Measurements from ENCODE around the gene TACR2.

TACR2 gene

DNA sequence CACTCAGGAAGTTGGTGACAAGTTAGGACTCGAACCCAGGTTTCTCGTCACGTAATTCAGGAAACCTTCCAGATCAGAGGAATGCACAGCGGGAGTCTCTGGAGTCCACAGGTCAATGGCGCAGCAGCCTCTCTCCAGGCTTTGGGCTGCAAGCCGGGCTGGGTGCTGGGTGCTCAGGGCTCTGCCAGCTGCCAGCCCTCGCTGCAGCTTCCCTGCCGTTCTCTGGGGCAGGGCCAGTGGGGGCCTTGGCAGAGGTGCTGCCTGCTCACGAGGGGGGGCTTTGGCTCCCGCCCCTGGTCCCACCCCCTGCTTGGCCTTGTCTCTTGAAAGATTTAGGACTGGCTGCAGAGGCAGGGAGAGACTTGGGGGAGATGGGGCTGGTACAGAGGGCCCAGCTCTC, at the start of gene TACR2:
Gene TACR2 (minus strand): TSS at position 224 of the 400 bp plus-strand sequence. CDS start 595 bp downstream, outside the sequence.
- H3K4me3 ChIP-seq (replicated peaks; ENCODE audit: low read depth, low read length), result no peak within 1 kb of the TSS
- TF ChIP-seq, protein P1, sequence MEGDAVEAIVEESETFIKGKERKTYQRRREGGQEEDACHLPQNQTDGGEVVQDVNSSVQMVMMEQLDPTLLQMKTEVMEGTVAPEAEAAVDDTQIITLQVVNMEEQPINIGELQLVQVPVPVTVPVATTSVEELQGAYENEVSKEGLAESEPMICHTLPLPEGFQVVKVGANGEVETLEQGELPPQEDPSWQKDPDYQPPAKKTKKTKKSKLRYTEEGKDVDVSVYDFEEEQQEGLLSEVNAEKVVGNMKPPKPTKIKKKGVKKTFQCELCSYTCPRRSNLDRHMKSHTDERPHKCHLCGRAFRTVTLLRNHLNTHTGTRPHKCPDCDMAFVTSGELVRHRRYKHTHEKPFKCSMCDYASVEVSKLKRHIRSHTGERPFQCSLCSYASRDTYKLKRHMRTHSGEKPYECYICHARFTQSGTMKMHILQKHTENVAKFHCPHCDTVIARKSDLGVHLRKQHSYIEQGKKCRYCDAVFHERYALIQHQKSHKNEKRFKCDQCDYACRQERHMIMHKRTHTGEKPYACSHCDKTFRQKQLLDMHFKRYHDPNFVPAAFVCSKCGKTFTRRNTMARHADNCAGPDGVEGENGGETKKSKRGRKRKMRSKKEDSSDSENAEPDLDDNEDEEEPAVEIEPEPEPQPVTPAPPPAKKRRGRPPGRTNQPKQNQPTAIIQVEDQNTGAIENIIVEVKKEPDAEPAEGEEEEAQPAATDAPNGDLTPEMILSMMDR (IDR thresholded peaks at IDR 0.05; ENCODE audit: low read depth, low read length, missing control alignments), result no peak
- DNase-seq (ENCODE audit: extremely low read depth, low read depth), result no peak

GRCh38 chr10:69466158-69466490, 49.4 kb upstream of the TACR2 start:
- TF ChIP-seq, protein P1 (IDR thresholded peaks at IDR 0.05; ENCODE audit: low read depth, low read length, missing control alignments), result no peak
- no peak overlapping the region for H3K4me3 ChIP-seq (replicated peaks; ENCODE audit: low read depth, low read length)
- DNase-seq (ENCODE audit: extremely low read depth, low read depth), result no peak

GRCh38 chr10:69465457-69466157, 48.9 kb upstream of the TACR2 start:
- TF ChIP-seq, protein P1 (IDR thresholded peaks at IDR 0.05; ENCODE audit: low read depth, low read length, missing control alignments), result no peak
- H3K4me3 ChIP-seq (replicated peaks; ENCODE audit: low read depth, low read length), result no peak overlapping the region
- DNase-seq (ENCODE audit: extremely low read depth, low read depth), result no peak

DNA sequence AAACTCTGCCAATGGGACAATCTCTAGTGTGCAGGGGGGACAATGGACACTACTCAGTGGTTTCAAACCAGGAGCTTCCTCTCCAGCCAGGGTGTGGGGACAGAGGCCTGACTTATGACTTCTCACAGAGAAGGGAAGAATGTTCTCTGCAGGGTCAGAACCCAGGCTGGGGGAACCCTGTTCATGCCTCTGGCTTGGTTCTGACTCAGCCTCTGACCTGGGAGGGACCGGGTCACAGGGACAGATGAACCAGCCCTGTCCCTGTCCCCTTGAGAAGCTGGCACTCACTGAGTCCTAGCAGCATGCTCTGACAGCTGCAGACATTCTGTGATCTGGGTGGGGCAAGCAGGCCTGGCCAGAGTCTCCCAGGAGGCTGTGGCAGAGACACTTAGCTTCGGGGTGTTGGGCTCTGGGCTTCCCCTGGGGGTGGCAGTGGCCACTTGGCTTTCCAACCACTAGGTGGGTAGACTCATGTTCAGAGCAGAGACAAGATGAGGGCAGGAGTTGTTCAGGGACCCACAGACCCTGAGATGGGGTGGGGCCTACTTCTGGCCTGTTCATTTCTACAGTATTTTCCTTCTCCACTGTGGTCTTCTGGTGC, 48.2 kb upstream of the TACR2 start:
- no peak for DNase-seq (ENCODE audit: extremely low read depth, low read depth)
- TF ChIP-seq, protein P1 (IDR thresholded peaks at IDR 0.05; ENCODE audit: low read depth, low read length, missing control alignments), result no peak
- no peak overlapping the region for H3K4me3 ChIP-seq (replicated peaks; ENCODE audit: low read depth, low read length)

DNA sequence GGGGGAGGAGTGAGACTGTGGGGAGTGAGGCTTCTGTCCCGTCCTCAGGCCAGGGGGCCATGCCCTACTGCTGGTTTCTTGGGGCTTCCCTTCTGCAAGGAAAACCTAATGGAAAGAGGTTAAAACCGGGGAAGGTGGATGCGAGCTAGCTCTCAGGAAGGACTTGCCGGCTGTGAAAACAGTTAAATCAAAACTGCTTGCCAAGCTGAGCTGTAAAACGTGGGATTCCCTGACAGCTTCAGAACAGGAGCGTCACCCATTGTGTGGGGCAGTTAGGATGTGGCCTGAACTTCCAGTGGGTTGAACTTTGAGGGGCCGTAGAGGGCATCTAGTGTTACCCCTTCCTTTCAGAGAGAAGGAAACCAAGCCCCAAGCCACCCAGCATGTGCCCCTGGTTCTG, 47.7 kb upstream of the TACR2 start:
- DNase-seq (ENCODE audit: extremely low read depth, low read depth), result no peak

GRCh38 chr10:69463886-69464285, 47.2 kb upstream of the TACR2 start:
- no peak overlapping the region for H3K4me3 ChIP-seq (replicated peaks; ENCODE audit: low read depth, low read length)
- TF ChIP-seq, protein P1 (IDR thresholded peaks at IDR 0.05; ENCODE audit: low read depth, low read length, missing control alignments), result no peak
- no peak for DNase-seq (ENCODE audit: extremely low read depth, low read depth)

More for the DNA sequence above, 47.7 kb upstream of the TACR2 start:
- no peak overlapping the region for H3K4me3 ChIP-seq (replicated peaks; ENCODE audit: low read depth, low read length)
- TF ChIP-seq, protein P1 (IDR thresholded peaks at IDR 0.05; ENCODE audit: low read depth, low read length, missing control alignments), result no peak
